ELF-1 (cell line): ENCODE results near the gene TRIP13.
"Not testable (repeated sequence)": the region's sequence is repeated elsewhere in the genome, so short reads cannot be mapped to it uniquely, and the experiment has no call there.

ENCODE experiments used
- DNase-seq: peaks from one replicate; pipeline ENCODE4 v3.0.0-alpha.2; 2016; ENCODE audit warnings: low read depth, low spot score

Gene TRIP13

DNA sequence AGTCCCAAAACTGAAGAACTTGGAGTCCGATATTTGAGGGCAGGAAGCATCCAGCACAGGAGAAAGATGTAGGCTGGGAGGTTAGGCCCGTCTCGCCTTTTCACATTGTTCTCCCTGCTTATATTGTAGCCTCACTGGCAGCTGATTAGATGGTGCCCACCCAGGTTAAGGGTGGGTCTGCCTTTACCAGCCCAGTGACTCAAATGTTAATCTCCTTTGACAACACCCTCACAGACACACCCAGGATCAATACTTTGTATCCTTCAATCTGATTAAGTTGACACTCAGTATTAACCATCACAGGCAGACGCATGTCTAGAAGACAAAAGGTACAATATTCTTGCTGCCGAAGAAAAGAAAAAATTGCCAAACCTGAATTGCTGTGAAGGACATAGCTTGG is 26.0 kb downstream of the TRIP13 start:
- DNase-seq: not testable (repeated sequence)

DNA sequence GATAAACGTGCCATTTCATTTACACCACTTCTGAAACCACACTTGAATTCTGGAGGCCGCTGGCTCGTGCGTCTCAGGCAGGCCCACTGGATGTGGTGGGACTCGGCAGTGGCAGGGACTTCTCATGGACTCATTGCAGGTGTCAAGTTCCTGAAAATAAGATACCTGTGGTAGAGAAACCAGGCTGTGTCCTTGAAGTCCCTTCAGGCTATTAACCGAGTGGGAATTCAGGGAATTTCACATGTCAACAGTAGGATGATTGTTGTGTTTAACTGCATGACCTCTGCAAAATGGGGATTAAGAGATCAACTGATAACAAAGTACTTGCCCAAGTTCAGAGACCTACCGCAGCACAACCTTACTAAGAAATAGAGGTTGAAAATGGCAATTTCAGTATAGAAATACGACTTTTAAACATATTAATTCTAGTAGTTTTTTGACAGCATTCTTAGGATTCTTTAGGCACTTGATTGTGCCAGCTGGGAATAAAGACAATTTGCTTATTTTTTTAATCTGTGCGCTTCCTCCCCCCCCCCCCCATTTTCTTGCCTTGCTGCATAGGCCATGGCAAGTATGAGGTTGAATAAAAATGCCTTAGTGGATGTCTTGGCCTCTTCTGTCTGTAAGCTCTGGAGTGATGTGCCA is 26.8 kb downstream of the TRIP13 start:
- DNase-seq: peak; percentile 60

DNA sequence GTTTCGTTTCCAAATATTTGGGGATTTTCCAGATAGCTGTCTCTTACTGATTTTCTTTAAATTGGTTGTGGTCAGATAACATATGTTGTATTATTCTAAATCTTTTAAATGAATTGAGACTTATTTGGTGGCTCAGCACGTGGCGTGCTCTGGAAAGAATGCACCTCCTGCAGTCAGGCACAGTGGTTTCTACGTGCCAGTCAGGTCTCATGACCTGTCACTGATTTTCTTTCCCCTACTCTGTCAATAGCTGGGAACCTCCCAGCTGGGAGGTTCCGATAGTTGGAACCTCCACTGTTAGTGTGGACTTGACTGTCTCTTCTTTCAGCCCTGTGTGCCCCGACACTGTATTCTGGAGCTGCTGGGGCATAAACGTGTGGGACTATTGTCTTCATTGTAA is 27.6 kb downstream of the TRIP13 start:
- DNase-seq: no peak

DNA sequence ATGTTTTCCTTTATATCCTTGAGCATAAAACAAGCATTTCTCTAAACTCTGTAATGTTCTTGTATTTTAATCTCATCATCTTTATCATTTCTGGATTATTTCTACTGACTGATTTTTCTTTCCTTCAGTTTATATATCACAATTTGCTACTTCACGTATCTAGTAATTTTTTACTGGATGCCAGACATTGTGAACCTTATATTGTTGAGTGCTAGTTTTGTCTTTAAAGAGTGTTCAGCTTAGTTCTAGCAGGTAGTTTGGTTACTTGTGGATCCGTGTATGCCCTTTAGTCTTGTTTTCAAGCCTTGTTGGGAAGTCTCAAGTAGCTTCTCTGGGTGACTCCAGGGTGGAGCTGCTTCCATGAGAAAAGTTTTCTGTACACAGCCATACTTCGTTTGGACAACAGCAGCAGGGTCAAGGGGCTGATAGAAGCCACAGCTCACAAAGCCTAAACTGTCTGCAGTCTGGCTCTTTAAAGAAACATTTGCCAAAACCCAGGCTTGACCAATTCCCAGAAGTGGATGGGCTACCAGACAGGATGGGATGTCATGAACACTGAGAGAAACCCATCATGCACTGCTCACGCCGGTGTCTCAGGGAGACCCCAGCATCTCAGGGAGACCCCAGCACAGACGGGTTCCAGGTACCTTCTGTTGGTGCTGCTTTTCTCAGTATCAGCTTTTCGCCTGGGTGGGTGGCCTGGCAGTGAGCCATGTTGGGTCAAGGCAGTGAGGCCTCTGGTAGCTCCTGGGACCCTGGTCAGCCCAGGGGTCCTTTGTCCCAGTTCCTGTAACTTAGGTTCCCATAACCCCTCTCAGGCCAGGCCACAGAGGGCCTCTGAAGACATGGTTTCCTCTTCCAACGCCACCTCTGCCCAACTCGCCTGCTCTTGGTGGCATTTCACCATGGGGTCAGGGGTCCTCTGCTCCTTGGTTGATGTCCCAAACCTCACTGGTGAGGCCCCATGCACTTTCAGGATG is 29.1 kb downstream of the TRIP13 start:
- no peak for DNase-seq

DNA sequence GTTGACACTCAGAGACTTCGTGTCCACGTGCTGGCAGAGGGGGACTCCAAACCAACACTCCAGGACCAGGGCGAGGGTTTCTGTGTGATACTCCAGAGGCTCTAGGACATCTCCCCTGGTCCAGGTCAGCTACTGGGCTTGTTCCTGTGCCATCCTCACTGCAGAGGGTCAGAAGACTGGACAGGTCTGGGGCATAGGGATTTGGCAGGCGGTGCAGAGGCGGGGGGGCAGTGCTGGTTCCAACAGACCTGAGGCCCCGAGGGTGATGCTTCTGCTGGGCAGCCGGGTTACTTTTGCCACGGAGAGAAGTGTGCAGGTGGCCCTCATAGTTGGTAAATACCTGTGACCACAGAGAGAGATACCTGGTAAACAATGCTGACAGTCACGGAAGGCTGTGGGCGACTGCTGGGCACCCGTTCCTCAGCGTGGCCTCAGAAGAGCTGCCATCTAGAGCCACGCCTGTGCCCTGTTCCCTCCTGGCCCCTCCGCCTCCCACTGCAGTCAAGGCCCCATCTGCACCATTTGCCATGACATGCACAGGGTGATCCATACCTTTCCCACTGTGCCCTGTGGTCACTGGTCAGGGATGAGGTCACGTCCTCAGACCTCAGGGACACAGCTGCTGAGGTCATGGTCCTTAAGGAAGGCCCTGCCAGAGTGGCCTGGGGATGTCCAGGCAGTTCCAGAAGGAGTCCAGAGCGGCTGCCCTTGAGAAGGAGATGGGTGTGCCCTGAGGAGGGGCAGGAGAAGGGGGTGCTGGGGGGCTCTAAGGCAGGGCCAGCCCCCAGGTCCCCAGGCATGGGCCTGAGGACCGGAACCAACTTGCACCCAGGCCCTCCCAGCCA is 30.0 kb downstream of the TRIP13 start:
- DNase-seq: no peak

DNA sequence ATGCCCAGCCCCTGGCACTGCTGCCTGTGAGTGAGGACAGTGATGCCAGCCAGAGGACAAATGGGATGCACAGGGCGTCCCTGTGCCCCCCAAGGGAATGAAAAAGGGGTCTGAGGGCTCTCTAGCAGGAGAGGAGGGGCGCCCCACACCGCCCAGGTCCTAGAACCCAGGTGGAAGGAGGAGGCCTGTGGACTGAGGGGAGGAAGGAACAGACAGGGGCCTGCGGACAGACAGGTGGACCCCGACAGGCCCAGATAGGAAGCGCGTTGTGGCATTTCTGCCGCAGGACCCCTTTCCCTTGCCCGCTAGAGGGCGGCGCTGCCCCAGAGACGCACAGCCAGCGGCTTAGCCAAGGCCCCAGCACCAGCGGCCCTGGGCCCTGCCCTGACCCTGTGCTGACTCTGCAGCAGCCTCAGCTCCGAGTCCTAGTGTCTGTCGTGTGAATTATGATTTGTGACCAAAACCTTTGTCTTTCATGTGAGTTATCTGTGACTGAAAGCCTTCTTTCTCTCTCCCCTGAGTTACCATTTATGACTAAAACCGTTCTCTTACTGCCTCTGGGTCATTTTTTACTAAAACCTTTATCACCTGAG is 30.7 kb downstream of the TRIP13 start:
- peak; percentile 91 for DNase-seq

DNA sequence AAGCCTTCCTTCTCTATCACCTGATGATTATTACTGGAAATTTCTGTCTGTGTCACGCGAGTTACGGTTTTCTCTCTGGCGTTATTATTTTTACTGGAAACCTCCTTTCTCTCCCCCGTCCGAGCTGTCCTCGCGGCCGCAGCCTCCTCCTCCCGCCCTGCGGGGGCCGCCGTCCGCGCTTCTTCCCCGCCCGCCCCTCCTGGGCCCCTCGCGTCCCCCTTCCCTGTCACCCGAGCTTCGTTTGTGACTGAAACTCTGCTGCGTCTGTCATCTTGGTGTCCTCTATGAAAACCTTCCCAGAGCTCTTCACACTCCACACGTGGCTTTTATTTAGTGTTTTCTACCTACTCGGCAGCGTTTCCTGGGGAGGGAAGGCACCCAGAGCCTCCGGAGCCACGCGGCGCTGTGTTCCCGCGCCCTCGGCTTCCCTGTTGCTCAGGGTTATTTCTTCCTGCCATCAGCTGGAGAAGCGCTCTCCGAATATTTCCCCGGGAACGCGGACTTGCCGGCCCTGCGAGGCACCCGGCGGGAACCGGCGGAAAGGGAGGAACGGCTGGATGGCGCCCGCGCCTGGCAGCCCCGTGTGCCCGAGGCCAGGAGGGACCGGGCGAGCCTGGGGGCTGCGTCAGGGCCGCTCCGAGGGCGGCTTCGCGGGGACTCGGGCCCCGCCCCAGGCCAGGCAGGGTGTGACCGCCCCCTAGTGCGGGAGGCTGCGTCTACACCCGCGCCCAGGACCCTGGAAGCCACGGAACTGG is 33.9 kb downstream of the TRIP13 start:
- DNase-seq: peak; percentile 60

DNA sequence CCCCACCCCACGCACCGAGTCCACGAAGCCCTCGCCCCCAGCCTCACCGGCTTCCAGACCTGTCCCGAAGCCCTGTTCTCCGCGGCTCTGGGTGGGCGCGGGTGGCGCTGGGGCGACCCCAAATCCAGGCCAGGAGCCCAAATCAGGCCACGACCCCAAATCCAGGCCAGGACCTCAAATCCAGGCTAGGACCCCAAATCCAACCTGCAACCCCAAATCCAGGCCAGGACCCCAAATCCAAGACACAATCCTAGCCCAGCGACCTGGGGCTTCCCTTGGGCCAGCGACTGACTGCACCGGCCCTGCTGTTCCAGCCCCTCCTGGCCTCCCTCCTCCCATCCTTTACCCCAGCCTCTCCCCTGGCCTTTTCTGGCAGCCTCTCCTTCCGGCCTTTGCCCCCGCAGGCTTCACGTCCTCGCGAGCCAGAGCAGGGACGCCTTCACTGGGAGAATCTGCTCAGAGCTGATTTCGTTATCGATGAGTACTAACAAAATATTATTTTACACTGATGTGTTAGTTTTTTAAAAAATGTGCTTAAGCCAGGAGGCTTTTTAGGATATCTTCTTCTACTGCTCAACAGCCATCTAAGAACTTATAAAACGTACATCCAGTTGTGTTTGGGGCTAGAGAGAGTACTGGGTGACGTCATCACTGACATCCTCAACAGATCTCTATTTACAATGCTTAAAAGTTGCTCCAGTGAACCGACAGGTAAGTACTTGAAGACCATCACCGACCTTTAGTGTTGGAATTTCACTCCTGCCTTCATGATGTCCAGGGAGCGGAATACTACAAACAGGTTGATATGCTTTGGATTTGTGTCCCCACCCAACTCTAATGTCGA is 34.7 kb downstream of the TRIP13 start:
- DNase-seq: no peak

DNA sequence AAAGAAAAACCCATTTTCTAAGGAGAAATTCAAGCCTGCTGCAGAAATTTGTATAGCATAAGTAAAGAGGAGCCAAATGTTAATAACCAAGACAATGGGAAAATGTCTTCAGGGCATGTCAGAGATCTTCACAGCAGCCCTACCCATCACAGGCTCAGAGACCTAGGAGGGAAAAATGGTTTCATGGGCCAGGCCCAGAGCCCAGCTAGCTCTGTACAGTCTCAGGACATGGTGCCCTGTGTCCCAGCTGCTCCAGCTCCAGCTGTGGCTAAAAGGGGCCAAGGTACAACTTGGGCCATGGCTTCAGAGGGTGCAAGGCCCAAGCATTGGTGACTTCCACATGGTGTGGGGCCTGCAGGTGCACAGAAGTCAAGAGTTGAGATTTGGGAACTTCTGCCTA is 36.5 kb downstream of the TRIP13 start:
- not testable (repeated sequence) for DNase-seq

DNA sequence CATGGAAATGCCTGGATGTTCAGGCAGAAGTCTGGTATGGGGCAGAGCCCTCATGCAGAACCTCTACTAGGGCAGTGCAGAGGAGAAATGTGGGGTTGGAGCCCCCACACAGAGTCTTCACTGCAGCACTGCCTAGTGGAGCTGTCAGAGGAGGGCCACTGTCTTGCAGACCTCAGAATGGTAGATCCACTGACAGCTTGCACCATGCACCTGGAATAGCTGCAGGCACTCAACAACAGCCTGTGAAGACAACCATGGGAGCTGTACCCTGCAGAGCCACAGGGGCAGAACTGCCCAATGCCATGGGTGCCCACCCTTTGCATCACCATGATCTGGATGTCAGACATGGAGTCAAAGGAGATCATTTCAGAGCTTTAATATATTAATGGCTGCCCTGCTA is 36.9 kb downstream of the TRIP13 start:
- DNase-seq: no peak

DNA sequence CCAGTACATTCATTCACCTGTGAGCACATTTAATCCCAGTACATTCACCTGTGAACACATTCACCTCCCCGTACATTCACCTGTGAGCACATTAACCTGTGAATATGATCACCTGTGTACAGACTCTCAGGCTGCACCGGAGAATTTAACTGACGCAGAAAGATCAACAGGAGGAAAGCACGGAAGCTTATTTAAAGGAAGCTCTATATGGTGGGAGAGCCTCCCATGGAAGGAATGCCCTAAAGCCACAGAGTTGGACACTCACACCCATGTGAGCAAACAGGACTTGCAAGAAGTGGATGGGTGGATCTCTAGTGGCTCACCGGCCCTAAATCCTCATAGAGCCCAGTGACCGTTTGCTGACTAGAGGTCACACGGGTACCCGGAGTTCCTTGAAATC is 38.2 kb downstream of the TRIP13 start:
- no peak for DNase-seq

DNA sequence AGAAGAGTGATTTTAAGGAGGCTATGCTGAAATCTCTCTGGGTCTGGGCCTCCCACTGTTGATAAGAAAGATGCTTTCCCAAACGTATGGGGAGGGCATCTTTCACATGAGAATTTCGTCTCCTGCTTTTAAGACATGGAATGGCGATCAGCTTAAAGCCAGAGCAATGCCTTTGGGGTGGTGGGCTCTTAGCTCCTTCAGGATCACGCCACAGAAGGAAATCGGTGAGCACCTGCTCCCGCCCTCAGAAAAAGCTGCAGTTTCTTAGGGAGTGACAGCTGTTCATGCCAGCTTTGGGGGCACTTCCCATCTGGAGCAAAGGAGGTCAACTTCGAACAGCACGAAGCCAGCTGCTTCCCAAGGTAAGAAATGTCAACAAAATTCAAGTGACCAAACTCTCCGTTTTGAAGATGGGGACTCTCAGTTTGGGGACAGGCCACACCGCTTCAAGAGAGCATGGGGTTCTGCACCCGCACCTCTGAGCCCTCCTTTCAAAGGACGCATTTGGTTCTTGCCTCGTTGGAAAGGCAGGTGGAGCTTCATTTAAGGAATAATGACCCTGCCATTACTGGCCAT is 39.0 kb downstream of the TRIP13 start:
- DNase-seq: no peak

DNA sequence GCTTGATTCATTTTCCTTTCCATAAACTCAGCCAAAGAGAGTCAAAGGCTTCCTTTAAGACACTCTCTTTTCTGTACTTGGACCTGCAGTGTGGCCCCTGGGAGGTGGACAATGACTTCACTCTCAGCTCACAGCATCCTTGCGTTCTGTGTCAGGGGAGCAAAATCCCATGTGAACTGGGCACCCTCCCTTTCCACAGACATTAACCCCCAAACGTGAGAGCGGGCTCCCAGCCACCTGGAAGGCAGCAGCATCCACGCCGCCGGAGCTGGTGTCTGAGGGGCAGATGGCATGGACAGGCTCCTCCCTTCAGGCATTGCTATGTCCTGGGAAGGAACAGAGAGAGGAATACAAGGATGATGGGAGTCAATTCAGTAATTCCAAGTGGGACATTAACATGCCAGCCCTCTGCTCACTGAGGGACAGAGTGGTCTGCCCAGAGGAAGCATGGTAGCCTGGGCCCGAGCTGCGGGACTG is 39.5 kb downstream of the TRIP13 start:
- DNase-seq: no peak

DNA sequence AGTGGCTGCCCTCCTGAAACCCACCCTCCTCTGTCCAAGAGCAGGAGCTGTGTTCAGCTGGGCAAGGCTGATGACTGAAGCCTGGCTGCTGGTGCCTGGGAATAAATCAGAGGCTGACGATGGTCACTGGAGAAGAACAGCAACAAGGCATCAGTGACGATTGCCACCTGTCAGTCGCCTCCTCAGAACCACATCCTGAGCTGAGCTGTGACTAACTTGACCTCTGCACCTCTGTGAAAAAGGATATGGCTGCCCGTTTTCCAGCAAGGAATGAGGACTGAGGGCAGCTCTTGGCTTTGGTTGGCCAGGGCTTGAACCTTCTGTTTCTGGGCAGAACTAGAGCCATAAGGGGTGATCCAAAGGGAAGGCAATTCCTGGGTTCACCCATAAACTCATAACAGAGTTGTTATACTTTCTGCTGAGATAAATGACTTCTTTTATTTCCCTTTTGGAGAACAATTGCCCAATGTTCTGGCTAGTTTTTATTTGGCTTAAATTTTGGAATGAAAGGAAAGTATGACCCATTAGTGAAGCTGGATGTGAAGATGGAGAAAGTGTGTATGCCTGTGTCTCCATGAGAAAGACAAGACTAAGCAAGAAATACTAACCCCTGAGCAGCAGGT is 40.1 kb downstream of the TRIP13 start:
- DNase-seq: no peak

DNA sequence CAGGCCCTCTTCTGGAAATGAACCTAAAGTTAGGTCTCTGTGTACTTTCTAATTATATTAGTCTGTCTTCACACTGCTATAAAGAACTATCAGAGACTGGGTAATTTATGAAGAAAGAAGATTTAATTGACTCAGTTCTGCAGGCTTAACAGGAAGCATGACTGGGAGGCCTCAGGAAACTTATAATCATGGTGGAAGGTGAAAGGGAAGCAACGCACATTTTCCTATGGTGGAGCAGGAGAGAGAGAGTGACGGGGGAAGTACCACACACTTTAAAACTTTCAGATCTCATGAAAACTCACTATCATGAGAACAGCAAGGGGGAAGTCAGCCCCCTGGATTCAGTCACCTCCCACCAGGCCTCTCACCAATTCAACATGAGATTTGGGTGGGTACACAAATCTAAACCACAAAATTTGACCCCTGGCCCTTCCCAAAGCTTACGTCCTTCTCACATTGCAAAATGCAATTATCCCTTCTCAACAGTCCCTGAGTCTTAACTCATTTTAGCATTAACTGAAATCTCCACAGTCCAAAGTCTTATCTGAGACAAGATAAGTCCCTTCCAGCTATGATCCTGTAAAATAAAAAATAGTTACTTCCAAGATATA is 40.7 kb downstream of the TRIP13 start:
- DNase-seq: no peak

DNA sequence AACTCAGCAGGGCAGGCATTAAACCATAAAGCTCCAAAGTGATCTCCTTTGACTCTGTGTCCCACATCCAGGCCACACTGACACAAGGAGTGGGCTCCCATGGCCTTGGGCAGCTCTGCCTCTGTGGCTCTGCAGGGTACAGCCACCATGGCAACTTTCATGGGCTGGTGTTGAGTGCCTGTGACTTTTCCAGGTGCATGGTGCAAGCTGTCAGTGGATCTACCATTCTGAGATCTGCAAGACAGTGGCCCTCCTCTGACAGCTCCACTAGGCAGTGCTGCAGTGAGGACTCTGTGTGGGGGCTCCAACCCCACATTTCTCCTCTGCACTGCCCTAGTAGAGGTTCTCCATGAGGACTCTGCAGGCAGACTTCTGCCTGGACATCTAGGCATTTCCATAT is 41.3 kb downstream of the TRIP13 start:
- not testable (repeated sequence) for DNase-seq

DNA sequence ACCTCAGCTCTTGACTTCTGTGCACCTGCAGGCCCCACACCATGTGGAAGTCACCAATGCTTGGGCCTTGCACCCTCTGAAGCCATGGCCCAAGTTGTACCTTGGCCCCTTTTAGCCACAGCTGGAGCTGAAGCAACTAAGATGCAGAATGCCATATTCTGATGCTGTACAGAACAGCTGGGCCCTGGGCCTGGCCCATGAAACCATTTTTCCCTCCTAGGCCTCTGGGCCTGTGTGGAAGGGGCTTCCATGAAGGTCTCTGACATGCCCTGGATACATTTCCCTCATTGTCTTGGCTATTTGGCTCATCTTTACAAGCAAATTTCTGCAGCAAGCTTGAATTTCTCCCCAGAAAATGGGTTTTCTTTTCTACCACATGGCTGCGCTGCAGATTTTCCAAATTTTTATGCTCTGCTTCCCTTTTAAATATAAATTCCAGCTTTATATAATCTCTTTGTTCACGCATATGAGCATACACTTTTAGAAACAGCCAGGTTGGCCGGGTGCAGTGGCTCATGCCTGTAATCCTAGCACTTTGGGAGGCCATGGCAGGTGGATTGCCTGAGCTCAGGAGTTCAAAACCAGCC is 41.8 kb downstream of the TRIP13 start:
- DNase-seq: not testable (repeated sequence)

DNA sequence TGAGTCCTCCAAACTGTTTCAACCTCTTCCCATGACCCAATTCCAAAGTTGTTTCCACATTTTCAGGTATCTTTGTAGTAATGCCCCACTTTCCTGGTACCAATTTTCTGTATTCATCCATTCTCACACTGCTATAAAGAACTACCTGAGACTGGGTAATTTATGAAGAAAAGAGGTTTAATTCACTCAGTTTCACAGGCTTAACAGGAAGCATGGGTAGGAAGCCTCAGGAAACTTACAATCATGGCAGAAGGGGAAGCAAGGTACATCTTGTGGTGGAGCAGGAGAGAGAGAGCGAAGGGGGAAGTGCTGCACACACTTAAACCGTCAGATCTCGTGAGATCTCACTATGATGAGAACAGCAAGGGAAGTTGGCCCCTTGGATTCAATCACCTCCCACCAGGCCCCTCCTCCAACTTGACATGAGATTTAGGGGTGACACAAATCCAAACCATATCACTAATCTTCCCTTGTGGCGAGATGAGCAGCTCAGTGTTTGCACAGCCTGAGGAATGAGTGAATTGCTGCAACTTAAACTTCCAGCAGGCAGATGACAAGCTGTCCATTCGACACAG is 42.9 kb downstream of the TRIP13 start:
- no peak for DNase-seq
